SJCRH30 (cell line): ENCODE results near the gene GPRIN2. TPM values are rescaled to one million over a fixed set of nuclear protein-coding genes. Genes with fewer than 3 reads are reported as not detected.

ENCODE experiments used
- DNase-seq, 2 experiments: peaks; one replicate each; pipeline ENCODE4 v3.0.0-alpha.2; 2015 to 2020
- H3K27ac ChIP-seq: fragments of 250-450 bp; sonication (Bioruptor Pico); 2 replicates; pipeline ENCODE4 v1.5.1; 2020; ENCODE audit warnings: mild to moderate bottlenecking, moderate library complexity
- H3K27me3 ChIP-seq: fragments of 250-450 bp; sonication (Bioruptor Pico); 2 replicates; pipeline ENCODE4 v1.5.1; 2020; ENCODE audit warnings: mild to moderate bottlenecking, moderate library complexity
- H3K36me3 ChIP-seq: fragments of 250-450 bp; sonication (Bioruptor Pico); 2 replicates; pipeline ENCODE4 v1.5.1; 2020; ENCODE audit warnings: mild to moderate bottlenecking, moderate library complexity
- H3K4me1 ChIP-seq: fragments of 250-450 bp; sonication (Bioruptor Pico); 2 replicates; pipeline ENCODE4 v1.5.1; 2020; ENCODE audit warnings: mild to moderate bottlenecking, moderate library complexity
- H3K4me3 ChIP-seq: fragments of 250-450 bp; sonication (Bioruptor Pico); 2 replicates; pipeline ENCODE4 v1.5.1; 2020; ENCODE audit warnings: mild to moderate bottlenecking, moderate library complexity
- H3K9me3 ChIP-seq: fragments of 250-450 bp; sonication (Bioruptor Pico); replicated peaks from 2 replicates; pipeline ENCODE4 v1.5.1; 2020; ENCODE audit warnings: mild to moderate bottlenecking, moderate library complexity
- total RNA-seq: library from RNA; depleted of rRNA; stranded (reverse); fragments of >200 nt; shearing (Covaris generic); gene quantifications from 2 replicates; pipeline ENCODE4 v1.2.3, GENCODE V29; 2014

Gene GPRIN2
- total RNA-seq, 1 experiment from 2014 or later, result not detected

DNA sequence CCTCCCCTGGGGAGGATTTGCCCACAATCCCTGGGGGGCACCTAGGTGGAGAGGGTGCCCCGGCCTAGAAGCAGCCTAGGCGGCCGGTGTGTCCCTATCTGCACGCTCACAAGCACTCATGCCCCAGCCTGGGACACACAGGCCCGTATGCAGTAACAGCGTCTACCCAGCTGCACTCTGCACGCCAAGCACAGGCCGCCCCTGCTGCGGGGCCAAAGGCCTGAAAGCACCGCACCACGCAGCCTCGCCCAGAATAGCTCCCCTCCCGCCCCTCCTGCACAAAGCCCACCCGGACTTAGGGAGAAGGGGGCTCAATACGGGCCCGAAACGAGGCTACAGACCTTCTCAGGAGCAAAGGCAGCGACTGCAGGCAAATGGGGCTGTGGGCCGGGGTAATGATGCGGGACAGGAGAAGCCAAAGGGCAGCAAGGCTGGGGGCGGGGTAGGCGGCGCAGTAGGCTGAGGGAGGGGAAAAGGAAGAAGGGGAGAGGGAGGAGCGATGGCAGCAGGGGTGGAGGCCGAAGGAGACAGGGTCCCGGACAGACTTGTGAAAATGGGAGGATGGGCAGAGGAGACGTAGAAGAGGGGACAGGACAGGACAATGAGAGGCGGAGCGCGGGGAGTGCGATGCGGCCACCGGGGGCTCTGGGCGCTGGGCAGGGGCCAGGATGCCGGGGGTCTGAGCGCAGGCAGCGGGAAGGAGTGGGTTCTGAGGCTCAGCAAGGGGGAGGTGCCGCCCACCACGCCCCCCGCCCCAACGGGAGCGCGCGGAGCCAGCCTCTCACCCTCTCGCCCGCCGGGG lies 544 bp downstream of the GPRIN2 start:
- H3K27me3 ChIP-seq, result no peaks in the 10 kb centered on the region
- H3K4me1 ChIP-seq, result peaks cover 4% of the 10 kb centered on the region; the same call in 1 of the 2 replicates
- H3K4me3 ChIP-seq, result no peak overlapping the region
- no peak overlapping the region for H3K27ac ChIP-seq
- DNase-seq, result no peak
- H3K36me3 ChIP-seq, result no peaks in the 10 kb centered on the region
- no peaks in the 10 kb centered on the region for H3K9me3 ChIP-seq

DNA sequence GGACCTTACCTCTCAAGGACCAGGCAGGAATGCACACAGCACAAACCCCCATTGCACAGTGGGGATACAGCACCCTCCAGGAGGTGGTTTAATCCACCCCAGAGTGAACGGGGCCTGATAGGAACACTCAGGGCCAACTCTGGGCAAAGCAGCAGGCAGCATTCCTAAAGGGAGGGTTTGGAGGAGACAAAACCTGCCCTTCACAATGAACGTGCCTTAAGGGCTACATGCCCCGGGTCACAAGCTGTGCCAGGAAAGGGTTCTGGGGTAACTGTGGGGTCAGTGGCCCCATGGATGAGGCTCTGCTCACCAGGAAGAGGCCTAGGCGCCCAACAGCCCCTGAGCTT lies 1.1 kb downstream of the GPRIN2 start:
- DNase-seq, result no peak
- Histone ChIP-seq H3K9me3 (no peaks in the 10 kb centered on the region), H3K27ac (no peak overlapping the region), H3K4me1 (peaks cover 4% of the 10 kb centered on the region; the same call in 1 of the 2 replicates), H3K36me3 (no peaks in the 10 kb centered on the region), H3K27me3 (no peaks in the 10 kb centered on the region), H3K4me3 (no peak overlapping the region)

- H3K27ac ChIP-seq, result no peak overlapping the region
- no peak for DNase-seq
- no peaks in the 10 kb centered on the region for H3K9me3 ChIP-seq
- peaks cover 4% of the 10 kb centered on the region; the same call in 1 of the 2 replicates for H3K4me1 ChIP-seq
- no peak overlapping the region for H3K4me3 ChIP-seq
- no peaks in the 10 kb centered on the region for H3K36me3 ChIP-seq
- H3K27me3 ChIP-seq, result no peaks in the 10 kb centered on the region
Observed at GRCh38 chr10:46554166-46554781, 2.2 kb downstream of the GPRIN2 start.

GRCh38 chr10:46553238-46554049 lies 3.0 kb downstream of the GPRIN2 start:
- no peak overlapping the region for H3K27ac ChIP-seq
- peaks cover 4% of the 10 kb centered on the region; the same call in 1 of the 2 replicates for H3K4me1 ChIP-seq
- no peaks in the 10 kb centered on the region for H3K36me3 ChIP-seq
- no peaks in the 10 kb centered on the region for H3K27me3 ChIP-seq
- H3K9me3 ChIP-seq, result no peaks in the 10 kb centered on the region
- DNase-seq, result no peak
- no peak overlapping the region for H3K4me3 ChIP-seq

- Histone ChIP-seq H3K4me1 (peaks cover 4% of the 10 kb centered on the region; the same call in 1 of the 2 replicates), H3K9me3 (no peaks in the 10 kb centered on the region), H3K27ac (no peak overlapping the region), H3K4me3 (no peak overlapping the region), H3K27me3 (no peaks in the 10 kb centered on the region), H3K36me3 (no peaks in the 10 kb centered on the region)
- DNase-seq, result peak; percentile 29 to 40
Observed at GRCh38 chr10:46552526-46553237, 3.8 kb downstream of the GPRIN2 start.

DNA sequence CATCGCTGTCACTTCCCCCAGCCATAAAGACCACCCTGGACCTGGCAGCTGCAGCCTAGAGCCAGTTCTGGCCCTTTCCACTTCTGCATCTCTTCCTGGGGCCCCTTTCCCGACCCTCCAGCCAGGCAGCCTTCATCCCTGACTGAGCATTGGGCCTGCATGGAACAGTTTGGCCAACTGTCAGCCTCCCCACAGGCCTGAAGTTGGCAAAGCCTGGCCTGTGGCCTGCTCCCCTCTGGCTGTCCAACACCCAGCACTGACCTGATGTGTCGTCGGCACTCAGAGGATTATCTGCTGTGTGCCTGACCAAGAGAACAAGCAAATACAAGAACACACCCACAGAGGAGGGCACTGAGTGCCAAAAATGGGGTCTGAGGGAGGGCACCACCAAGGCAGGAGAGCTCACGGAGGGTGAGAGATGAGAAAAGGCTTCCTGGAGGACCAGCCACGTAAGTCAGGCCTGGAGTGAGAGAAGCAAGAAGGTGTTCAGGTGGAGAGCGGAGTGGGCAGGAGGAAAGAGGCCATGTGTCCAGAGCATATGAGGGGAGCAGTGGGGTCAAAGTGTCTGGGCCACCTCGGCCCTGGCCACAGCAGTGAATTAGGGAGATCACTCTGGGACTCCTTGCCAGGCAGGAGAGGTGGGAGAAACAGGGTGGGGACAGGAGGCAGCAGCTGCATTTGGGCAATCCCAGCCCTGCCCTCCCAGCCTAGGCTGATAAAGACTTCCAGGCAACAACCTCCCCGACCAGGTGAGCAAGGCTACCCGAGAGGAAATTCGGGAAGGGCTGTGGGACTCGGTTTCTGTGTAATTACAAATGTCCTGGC lies 4.5 kb downstream of the GPRIN2 start:
- H3K9me3 ChIP-seq, result no peaks in the 10 kb centered on the region
- no peak overlapping the region for H3K4me3 ChIP-seq
- no peaks in the 10 kb centered on the region for H3K36me3 ChIP-seq
- H3K4me1 ChIP-seq, result peaks cover 4% of the 10 kb centered on the region; the same call in 1 of the 2 replicates
- DNase-seq, result no peak
- H3K27ac ChIP-seq, result no peak overlapping the region
- H3K27me3 ChIP-seq, result no peaks in the 10 kb centered on the region

DNA sequence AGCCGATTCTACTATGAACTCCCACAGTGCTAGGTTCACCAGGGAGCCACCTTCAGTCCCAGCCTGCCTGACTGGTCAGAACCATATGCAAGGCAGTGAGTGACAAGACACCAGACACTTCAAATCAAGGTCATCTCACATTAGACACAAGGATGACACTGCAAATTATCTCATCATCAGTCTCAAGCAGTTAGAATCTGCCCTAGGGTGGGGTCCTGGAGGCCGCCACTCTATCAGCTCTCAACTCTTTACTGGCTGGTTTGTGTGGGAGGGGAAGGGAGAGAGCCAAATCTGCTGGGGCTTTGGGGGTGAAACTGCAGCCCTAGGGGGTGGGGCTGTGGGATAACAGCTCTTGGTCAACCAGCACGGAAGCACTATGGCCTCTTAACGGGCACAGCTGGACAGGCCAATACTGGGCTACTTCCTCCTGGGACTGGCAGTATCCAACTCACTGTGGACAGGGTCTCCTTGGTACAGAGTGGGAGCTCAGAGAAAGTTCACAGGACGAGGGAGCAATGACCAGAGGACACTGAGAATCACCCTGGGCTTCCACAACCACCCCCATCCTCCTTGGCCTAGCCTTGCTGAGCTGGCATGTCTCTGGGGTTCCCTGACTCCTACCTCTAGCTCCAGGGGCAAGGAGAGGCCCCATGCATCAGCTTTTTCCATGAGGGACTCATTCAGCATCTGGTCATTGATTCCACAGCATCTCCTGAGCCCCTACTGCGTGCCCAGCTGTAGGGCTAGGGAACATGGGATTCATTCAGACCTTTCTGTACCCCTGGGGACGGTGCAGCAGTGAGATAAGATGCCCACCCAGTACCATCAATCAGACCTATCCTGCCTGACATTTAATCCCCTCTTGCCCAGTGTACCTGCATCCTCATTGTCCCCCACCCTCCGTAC lies 5.4 kb downstream of the GPRIN2 start:
- Histone ChIP-seq H3K4me3 (no peak overlapping the region), H3K36me3 (no peaks in the 10 kb centered on the region), H3K27me3 (no peaks in the 10 kb centered on the region), H3K9me3 (no peaks in the 10 kb centered on the region), H3K27ac (no peak overlapping the region), H3K4me1 (peaks cover 4% of the 10 kb centered on the region; the same call in 1 of the 2 replicates)
- DNase-seq, result no peak

GRCh38 chr10:46550076-46550790 lies 6.2 kb downstream of the GPRIN2 start:
- DNase-seq, result no peak
- no peaks in the 10 kb centered on the region for H3K27me3 ChIP-seq
- H3K36me3 ChIP-seq, result no peaks in the 10 kb centered on the region
- no peak overlapping the region for H3K4me3 ChIP-seq
- no peaks in the 10 kb centered on the region for H3K9me3 ChIP-seq
- H3K27ac ChIP-seq, result no peak overlapping the region
- H3K4me1 ChIP-seq, result peaks cover 4% of the 10 kb centered on the region; the same call in 1 of the 2 replicates

GRCh38 chr10:46549171-46550075 lies 7.0 kb downstream of the GPRIN2 start:
- Histone ChIP-seq H3K36me3 (no peaks in the 10 kb centered on the region), H3K27ac (no peak overlapping the region), H3K4me1 (peaks cover 4% of the 10 kb centered on the region; the same call in 1 of the 2 replicates), H3K9me3 (no peaks in the 10 kb centered on the region), H3K4me3 (no peak overlapping the region), H3K27me3 (no peaks in the 10 kb centered on the region; the same call in 1 of the 2 replicates)
- no peak for DNase-seq

- Histone ChIP-seq H3K4me1 (peaks cover 4% of the 10 kb centered on the region; the same call in 1 of the 2 replicates), H3K27me3 (no peaks in the 10 kb centered on the region; the same call in 1 of the 2 replicates), H3K27ac (no peak overlapping the region), H3K9me3 (no peaks in the 10 kb centered on the region), H3K4me3 (no peak overlapping the region), H3K36me3 (no peaks in the 10 kb centered on the region)
- no peak for DNase-seq
Observed at GRCh38 chr10:46548498-46549090, 7.9 kb downstream of the GPRIN2 start.
